Epithelial cell of proximal tubule (primary cell): ENCODE data around the gene UCP2. TPM values are rescaled to one million over a fixed set of nuclear protein-coding genes. Genes with fewer than 3 reads are reported as not detected.

Experiments
- DNase-seq: peaks from one replicate; pipeline ENCODE4 v3.0.0-alpha.2; 2011; ENCODE audit warnings: low read depth
- H3K4me3 ChIP-seq: 2 replicates; pipeline ENCODE4 v1.5.1; 2011; ENCODE audit warnings: low read depth, mild to moderate bottlenecking, low read length
- total RNA-seq: library from RNA; depleted of rRNA; stranded (reverse); fragments of >200 nt; gene quantifications from 2 replicates; pipeline ENCODE4 v1.2.3, GENCODE V29; 2015
- TF ChIP-seq, protein P1 (sequence below): conservative IDR thresholded peaks from 2 replicates; pipeline ENCODE4 v1.5.1; 2012; ENCODE audit warnings: low read depth, mild to moderate bottlenecking, low read length

The UCP2 gene, protein sequence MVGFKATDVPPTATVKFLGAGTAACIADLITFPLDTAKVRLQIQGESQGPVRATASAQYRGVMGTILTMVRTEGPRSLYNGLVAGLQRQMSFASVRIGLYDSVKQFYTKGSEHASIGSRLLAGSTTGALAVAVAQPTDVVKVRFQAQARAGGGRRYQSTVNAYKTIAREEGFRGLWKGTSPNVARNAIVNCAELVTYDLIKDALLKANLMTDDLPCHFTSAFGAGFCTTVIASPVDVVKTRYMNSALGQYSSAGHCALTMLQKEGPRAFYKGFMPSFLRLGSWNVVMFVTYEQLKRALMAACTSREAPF
- total RNA-seq = 86.2 and 139 TPM in 2 replicates

DNA sequence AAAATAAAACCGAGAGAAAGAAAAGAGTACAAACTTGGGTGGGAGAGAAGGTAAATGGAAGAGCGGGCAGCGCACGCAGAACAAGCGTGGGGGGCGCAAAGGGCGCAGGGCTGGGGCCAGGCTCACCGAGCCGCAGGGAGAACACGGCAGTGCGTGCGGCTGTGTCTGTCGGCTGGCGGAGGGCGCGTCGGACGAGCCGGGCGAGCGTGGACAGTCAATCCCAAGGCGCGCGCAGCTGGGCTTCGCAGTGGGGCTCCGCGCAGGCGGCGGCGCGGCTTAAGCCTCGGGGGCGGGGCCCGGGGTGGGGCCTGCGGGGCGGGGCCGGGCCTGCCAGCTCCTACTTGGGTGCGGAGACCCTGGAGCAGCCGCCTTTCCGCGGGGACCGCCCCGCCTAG, at the start of gene UCP2:
Gene UCP2 (minus strand): TSS at position 249 of the 395 bp plus-strand sequence. CDS start 4,465 bp downstream, outside the sequence.
- DNase-seq = no peak
- H3K4me3 ChIP-seq = peak within 1 kb of the TSS; percentile 76
- TF ChIP-seq, protein P1, sequence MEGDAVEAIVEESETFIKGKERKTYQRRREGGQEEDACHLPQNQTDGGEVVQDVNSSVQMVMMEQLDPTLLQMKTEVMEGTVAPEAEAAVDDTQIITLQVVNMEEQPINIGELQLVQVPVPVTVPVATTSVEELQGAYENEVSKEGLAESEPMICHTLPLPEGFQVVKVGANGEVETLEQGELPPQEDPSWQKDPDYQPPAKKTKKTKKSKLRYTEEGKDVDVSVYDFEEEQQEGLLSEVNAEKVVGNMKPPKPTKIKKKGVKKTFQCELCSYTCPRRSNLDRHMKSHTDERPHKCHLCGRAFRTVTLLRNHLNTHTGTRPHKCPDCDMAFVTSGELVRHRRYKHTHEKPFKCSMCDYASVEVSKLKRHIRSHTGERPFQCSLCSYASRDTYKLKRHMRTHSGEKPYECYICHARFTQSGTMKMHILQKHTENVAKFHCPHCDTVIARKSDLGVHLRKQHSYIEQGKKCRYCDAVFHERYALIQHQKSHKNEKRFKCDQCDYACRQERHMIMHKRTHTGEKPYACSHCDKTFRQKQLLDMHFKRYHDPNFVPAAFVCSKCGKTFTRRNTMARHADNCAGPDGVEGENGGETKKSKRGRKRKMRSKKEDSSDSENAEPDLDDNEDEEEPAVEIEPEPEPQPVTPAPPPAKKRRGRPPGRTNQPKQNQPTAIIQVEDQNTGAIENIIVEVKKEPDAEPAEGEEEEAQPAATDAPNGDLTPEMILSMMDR = no peak

DNA sequence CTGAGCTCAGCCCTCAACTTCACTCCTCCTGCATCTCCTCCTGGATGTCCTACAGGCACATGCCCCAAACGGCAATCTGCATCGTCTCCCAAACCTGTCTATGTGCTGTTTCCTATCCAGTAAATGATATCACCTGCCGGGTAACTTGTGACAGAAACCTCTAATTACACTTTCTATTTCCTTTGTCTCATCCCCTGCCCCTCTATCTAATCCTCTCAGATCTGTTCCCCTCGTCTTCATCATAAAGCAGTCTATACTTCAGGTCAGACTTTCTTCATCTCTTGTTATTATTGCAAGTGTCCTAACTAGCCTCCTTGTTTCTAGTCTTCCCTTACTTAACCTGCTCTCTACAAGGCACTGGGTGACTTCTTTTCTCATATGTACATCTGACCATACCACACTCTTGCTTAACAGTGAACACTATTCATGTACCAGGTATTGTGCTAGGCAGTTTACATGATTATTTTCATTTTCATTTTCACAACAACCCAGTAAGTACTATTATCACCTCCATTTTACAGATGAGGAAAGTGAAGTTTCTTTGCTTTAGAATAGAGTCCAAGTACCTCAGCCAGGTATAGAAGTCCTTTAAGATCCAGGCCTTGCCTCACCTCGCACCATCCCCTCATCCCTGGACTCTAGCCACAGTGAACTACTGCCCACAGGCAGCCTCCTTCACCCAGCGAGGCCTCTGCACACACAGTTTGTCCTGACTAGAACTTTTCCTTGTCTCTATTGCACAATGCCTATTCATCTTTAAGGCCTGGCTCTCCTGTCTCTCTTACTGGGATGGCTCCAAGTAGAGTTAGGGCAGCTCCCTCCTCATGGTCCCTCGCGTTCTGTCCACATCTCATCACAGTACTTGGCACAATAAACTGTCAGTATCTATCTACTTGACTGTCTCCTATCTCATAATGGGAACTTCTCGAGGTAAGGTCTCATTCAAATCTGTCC, 48.4 kb upstream of the UCP2 start:
- no peak for DNase-seq
- TF ChIP-seq, protein P1 = no peak
- no peak overlapping the region for H3K4me3 ChIP-seq

DNA sequence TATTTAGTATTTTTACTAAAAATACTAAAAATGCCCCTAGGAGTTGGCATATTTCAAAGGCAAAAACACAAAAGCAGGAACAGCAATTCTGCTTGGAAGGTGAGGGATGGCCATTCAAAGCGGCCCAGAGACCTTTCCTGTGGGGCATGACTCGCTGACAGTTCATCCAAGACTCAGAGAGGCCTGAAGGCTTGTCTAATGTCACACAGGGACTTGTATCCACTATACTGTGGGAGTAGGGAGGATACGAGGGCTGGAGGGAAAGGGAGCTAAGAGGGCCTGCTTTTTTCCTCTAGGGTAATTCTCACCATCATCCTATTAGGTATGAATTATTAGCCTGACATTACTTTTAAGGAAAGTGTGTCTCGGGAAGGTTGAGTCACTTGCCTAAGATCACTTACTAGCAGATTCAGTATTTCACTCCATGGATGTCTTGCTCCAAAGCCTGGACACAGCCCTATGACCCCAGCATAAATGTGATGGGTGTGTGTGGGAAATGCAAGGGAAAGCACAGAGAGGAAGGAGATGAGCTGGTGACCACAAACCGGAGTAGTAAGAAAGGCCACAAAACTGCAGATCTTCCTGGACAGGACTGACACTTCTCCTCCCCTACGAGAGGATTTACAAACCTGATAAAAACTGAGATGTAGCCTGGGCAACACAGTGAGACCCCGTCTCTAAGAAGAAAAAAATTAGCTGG, 43.0 kb upstream of the UCP2 start:
- TF ChIP-seq, protein P1 = no peak
- DNase-seq = peak; percentile 75
- no peak overlapping the region for H3K4me3 ChIP-seq

DNA sequence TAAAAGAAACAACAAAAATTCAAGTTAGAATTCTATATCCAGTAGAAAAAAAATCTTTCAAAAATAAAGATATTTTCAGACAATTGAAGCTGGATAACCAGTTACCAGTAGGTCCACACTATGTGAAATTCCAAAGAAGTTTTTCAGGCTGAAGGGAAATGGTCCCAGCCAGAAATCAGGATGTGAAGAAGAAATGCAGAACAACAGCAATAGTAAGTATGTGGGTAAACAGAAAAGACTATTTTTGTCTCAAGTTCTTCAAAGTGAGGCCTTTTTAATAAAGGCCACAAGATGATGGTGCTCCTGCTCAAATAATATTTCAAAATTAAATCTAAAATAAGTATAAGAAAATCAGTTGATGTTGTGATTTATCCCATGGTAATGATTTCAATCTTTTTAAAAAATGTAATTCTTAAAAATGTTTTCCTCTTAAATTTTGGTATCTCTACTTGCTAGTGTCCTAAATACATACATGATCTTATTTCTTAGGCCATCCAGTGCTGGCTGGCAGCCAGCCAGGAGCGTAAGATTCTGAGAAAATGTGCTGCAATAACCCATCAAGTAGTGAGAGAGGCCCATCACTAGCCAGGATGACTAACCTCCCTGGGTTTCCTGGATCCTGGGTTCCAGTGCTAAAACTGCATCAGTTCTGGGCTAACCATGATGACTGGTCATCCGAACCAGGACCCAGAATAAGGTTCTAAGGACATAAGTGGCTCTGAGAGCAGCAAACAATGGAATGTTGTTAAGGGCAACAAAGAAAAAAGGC, 41.8 kb upstream of the UCP2 start:
- TF ChIP-seq, protein P1 = no peak
- no peak for DNase-seq
- no peak overlapping the region for H3K4me3 ChIP-seq

DNA sequence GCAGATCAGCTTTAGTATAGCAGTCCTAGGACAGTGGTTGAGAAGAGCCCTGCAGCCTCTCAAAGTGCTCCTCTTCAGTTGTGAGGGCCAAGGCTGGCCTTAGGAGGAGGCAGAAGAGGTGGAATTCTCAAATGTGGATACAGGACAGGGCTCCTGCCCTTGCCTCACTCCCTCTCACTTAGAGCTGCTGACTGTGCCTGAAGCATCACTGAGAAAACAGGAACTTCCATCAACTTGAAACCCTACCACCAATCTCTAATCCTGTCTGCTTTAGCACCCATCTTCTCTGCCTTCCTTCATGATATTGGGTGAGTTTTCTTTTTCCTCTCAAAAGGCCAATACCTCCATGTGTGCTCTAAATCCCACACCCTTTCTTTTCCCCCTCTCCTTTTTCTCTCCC, 40.6 kb upstream of the UCP2 start:
- DNase-seq = no peak
- no peak overlapping the region for H3K4me3 ChIP-seq
- TF ChIP-seq, protein P1 = no peak

DNA sequence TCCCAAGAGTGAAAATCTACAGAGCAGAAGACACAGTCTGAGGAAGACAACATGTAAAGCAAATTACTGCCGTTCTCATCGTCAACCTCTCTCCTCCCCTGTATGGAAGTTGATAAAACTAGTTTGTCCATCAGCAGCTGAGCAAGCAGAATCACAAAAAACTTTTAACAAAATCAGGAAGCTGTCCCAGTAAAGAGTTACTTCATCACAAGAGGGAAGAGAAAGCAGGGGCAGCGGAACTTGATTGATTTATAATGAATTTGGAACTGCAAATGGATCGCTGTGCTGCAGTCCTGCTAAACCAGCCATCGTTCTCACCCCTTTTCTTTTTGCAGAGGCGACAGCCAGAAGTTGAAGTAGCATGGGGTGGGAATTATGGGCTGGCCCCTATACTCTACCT, 39.9 kb upstream of the UCP2 start:
- H3K4me3 ChIP-seq = no peak overlapping the region
- no peak for DNase-seq
- TF ChIP-seq, protein P1 = no peak
